ENCODE results near the gene MDP1.

The MDP1 gene

GRCh38 chr14:24215495-24216344, at the start of gene MDP1:
TSS of gene MDP1 (minus strand) at chr14:24216066. CDS start at chr14:24215955, 111 bp downstream.
- no peak for FAIRE-seq

DNA sequence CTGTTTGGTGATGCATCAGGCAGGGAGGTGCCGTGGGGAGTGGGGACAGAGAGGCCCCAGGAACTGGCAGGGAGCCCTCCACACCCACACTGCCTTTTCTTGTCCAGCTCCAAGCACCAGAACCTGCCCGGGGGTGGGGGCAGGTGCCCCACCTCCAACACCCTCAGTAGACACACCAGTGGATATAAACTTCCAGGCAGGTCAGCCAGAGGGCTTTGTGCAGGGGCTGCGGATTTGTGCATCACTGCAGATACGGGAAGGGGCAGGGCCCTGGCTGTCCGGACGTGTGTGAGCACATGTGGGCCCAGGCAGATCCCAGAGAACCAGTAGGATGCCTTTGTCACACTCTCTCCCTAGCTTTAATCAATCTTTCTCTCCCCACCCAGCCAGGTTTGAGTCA, 48.4 kb upstream of the MDP1 start:
- FAIRE-seq, result no peak

DNA sequence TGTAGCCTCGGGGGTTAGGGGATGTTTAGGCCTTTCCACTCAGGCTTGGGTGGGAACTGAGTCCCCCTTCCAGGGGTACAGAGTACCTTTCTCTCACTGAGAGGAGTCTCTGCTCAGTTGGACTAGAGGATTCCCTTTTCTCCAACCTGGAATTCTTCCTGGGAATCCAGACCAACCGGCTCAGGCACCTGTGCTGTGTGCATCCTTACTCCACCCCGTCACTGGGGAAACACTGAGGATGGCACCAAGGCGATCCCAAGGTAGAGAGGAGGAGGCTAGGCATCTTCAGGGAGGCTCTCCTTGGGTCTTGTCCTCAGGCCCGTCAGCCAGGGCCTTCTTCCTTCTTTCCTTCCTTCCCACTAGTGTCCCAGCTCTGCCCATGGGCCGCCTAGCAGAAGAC, 48.0 kb upstream of the MDP1 start:
- FAIRE-seq, result no peak

GRCh38 chr14:24262821-24263733, 47.2 kb upstream of the MDP1 start, which contains the start of gene TGM1:
TSS of gene TGM1 (minus strand) at chr14:24263177. CDS start at chr14:24262352, 825 bp downstream.
- no peak for FAIRE-seq

- FAIRE-seq, result no peak
Observed at GRCh38 chr14:24261969-24262327, 46.1 kb upstream of the MDP1 start.

- no peak for FAIRE-seq
Observed at GRCh38 chr14:24261256-24261968, 45.5 kb upstream of the MDP1 start.

DNA sequence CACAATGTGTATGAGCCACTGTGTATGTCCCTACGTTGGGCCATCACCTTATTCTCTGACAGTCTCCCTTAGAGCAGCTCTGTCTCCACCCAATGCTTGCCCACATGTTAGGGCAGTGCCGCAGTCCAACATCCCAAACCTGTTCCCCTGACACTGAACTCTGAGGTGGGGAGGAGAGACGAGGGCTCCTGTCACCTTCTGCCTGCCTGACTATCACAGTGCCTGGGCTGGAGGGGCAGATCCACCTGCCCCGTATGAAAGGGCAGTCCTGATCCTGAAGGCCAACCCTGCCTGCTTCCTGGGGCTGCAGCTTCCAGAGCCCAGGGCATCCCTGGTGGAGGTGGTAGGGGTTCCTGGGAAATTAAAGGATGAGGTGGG, 44.9 kb upstream of the MDP1 start:
- no peak for FAIRE-seq

DNA sequence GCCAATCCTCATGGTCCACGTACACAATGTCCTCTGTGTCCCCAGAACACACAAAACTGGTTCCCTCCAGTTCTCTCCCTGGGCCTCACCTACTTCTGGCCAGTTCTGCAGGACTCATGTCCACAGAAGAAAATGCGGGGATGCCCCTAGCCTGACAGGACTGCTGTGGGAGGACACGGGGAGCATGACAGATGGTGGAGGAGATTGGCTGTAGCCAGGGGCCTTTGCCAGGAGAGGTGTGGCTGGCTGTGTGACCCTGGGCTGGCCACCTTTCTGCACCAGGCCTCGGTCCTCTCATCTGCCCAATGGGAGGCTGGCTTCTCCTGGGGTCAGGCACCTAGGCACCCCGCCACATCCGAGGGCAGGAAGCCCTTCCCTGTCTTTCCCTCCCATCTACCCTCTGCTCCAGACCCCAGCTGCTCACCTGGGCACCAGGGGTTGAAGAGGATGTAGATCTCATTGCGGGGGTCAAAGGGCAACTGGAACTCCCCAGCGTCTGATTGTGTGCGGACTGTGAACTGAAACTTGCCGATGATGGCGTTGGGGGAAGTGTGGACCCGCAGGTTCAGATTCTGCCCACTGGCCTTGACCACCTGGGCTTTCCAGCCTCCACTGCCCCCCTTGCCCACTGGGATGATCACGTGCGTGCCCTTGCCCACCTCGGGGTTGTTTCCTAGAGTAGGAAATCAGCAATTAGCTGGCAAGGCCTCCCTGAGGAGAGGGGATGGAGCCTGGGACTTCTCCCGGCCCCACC, 44.3 kb upstream of the MDP1 start:
- FAIRE-seq, result no peak

DNA sequence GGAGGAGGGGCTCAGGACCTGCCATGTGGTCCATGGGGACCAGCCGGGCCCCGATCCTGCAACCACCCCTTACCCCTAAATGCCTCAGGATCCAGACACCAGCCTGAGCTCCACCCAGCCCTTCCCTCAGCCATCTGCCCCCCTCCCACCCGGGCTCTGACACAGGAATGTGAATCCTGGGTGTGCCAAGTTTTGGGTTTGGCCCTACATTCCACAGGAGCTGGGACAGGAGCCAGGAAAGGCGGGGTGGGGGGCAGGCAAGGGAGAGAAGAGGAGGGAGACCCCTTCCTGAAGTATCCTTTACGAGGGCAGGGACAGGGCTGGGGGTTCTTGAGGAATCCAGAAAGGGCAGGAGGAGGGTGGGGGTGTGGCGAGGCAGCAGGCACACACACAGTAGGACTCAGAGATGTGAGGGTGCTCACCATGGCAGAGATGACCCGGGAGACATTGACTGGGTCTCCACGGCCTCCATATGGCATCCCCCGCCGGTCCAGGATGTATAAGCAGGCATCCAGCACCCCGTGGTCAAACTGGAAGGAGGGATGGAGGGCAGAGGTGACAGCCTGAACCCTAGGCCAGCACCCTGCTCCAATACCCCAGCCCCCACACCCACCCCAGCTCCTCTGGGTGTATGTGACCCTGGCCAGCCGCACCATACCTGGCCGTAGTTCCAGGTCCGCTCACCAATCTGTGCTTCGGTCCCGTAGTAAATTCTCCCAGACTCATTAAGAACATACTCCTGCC, 43.6 kb upstream of the MDP1 start:
- no peak for FAIRE-seq

DNA sequence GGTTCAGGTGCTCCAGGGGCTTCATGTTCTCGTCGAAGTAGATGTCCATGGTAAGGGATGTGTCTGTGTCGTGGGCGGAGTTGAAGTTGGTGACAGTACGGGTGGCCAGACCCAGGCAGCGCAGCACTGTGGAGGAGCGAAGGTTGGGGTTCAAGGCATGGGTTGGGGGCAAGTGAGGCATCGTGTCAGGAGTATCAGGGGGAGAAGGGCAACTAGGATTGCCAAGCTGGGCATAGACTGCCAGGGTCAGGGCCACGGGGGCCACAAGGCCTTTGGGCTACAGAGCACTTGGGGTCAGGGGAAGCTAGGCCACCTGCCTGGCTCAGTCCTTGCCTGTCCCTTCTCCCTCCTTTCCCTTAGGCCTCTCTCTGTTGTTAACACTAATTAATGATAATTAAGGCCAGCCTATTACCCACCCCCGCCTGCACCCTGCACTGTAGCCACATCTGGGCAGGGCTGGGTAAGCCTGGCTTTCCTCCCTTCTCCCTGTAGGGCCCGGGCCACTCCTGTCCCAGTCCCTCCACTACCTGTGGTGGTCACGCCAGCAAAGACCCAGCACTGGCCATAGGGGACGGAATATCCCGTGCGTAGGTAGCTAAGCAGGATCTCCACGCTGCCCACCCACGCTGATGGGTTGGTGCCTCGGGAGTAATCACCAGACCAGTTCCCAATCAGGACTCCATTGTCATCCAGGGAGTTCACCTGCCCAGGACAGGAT, 42.8 kb upstream of the MDP1 start:
- FAIRE-seq, result no peak

DNA sequence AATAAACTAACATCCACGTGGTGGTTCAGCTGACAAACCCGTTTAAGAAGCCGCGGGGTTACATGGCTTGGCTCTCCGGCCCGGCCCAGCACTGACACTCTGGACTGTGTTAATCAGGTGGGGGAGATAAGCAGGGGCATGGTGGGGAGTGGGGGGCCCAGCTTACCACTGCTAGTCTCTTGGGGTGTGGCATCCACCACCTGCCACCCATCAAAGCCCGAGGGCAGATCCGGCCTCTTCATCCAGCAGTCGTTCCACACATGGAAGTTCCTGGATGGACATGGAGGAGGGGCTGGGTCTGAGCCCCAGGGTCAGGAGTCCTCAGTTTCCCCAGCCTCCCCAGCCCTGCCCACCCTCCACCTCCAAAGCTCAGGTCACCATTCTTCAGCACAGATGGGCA, 42.3 kb upstream of the MDP1 start:
- FAIRE-seq, result no peak

GRCh38 chr14:24256960-24257359, 41.1 kb upstream of the MDP1 start:
- no peak for FAIRE-seq

DNA sequence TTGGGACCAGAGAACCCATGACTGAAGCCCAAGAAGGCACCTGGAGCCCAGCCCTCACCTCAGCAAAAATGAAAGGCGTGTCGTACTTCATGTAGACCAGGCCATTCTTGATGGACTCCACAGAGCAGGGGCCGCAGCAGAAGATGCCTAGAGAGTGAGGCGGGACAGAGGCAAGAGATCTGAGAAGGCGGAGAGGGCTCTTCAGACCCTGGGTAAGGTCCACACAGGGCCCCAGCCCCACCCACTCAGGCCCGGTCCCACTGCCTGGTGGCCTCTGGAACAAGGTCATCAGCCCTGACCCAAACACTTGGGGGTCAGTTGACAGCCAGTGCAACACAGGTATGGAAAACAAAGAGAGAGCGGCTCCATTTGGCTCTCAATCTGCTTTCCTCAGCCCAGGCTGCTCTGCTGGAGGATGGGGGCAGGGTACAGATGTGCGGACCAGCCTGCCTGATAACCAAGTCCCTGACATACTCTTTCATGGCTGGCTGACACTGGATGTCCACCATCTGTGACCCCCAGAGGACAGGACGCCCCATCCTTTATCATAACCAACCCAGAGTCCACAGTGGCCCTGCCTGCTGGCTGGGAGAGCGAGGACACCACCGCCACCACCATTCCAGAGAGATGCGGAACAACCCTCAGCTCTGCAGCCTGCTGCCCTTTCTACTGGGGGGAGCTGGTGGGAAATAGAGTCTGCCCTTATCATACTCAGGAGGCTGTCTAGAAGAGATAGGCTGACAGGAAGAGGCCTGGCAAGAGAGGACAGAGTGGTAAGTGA, 40.3 kb upstream of the MDP1 start:
- FAIRE-seq, result no peak

DNA sequence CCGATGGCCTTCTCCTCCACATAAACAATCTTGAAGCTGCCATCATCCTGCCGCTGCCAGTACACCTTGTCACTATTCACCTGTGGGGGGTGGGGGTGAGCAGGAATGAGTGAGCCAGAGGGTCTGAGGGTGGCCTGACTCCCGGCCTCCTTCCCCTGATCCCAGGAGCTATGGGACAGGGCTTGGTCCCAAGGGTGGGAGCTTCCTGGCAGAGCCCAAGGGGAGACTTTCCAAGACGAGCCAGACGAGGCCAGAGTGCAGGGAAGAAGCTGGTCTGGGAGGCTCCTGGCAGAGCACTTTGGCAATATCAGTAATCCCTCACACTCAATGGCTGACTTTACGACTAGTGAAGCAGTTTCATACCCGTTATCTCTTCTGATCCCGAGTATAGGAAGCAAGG, 39.6 kb upstream of the MDP1 start:
- no peak for FAIRE-seq

GRCh38 chr14:24254630-24255392, 38.9 kb upstream of the MDP1 start:
- FAIRE-seq, result no peak

GRCh38 chr14:24253936-24254335, 38.1 kb upstream of the MDP1 start:
- FAIRE-seq, result no peak

DNA sequence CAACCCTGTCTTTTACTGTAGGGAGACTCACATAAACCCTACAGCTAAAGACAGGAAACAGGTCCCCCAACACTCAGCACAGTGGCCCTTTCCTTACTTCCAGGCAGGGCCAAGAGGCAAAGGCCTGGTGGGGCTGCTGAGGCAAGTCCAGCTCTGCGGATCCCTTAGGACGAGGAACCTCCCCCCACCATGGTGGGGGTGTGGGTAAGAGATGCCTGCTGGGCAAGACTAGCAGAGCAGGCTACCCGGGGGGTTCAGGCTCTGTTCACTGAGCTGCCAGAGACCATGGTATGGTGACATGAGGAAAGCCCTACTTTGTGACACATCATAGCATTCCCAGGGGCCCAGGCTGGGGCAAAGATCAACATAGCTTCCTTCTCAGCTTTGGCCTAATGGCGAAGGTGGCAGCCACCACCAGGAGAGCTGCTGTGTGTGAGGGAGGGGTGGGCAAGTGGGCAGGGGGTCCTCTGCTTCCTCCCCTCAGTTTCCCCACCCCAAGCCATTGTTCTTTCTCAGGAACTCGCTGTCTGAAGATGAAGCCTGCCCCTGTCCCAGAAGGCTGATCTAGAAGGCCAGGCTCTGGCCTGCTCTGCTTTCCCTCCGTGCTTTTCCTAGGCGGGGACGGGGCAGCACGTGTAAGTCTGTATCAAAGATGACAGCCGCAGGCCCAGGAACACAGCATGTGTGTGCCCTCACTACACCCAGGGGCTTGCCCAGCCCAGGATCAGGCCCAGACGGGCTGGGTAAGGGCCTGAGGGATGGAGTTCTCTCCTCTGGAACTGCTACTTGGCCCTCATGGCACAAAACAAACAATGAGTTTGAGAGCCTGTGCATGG, 36.6 kb upstream of the MDP1 start:
- no peak for FAIRE-seq

- no peak for FAIRE-seq
Observed at GRCh38 chr14:24251880-24252288, 36.0 kb upstream of the MDP1 start.

All from endometrium (tissue), 2 donors.